HepG2 (cell line): ENCODE data around the gene ZMYND8. TPM values are rescaled to one million over a fixed set of nuclear protein-coding genes. Genes with fewer than 3 reads are reported as not detected.
A peak's percentile ranks its signal among the peaks of the same experiment; 100 is the strongest.

Source experiments
- CHD4 ChIP-seq: fragments of 200-600 bp; sonication (generic); IDR thresholded peaks from 2 replicates; pipeline ENCODE4 v1.7.0; 2017; ENCODE audit warnings: mild to moderate bottlenecking, low read length, borderline replicate concordance
- ETV6 ChIP-seq: sonication (generic); formaldehyde crosslinking; conservative IDR thresholded peaks from 2 replicates; pipeline ENCODE4 v1.4.0; 2020; ENCODE audit warnings: missing genetic modification reagents
- GFI1 ChIP-seq: sonication (generic); formaldehyde crosslinking; IDR thresholded peaks from 2 replicates; pipeline ENCODE4 v1.5.0; 2020; ENCODE audit warnings: missing genetic modification reagents, mild to moderate bottlenecking, borderline replicate concordance
- HOXA3 ChIP-seq: sonication (generic); formaldehyde crosslinking; IDR thresholded peaks from 2 replicates; pipeline ENCODE4 v1.5.0; 2020; ENCODE audit warnings: missing genetic modification reagents
- HOXA5 ChIP-seq: sonication (generic); formaldehyde crosslinking; IDR thresholded peaks from 2 replicates; pipeline ENCODE4 v1.4.0; 2020; ENCODE audit warnings: missing genetic modification reagents
- HOXA7 ChIP-seq: sonication (generic); formaldehyde crosslinking; IDR thresholded peaks from 2 replicates; pipeline ENCODE4 v1.8.1; 2022; ENCODE audit warnings: mild to moderate bottlenecking, missing genetic modification reagents, moderate library complexity
- JDP2 ChIP-seq: sonication (generic); formaldehyde crosslinking; IDR thresholded peaks from 2 replicates; pipeline ENCODE4 v1.8.1; 2022; ENCODE audit warnings: missing genetic modification reagents, borderline replicate concordance
- MIER2 ChIP-seq: IDR thresholded peaks from 2 replicates; pipeline ENCODE4 v1.6.1; 2016; ENCODE audit warnings: missing biosample characterization, missing genetic modification reagents
- ZC3H13 ChIP-seq: sonication (generic); formaldehyde crosslinking; IDR thresholded peaks from 2 replicates; pipeline ENCODE4 v1.8.1; 2023; ENCODE audit warnings: mild to moderate bottlenecking, missing genetic modification reagents, moderate library complexity
- ZNF296 ChIP-seq: sonication (generic); formaldehyde crosslinking; conservative IDR thresholded peaks from 2 replicates; pipeline ENCODE4 v1.5.0; 2020; ENCODE audit warnings: mild to moderate bottlenecking, missing genetic modification reagents
- ZNF564 ChIP-seq: sonication (generic); formaldehyde crosslinking; IDR thresholded peaks from 2 replicates; pipeline ENCODE4 v1.8.1; 2023; ENCODE audit warnings: mild to moderate bottlenecking, missing genetic modification reagents
- ZNF691 ChIP-seq: sonication (generic); formaldehyde crosslinking; IDR thresholded peaks from 2 replicates; pipeline ENCODE4 v1.4.0; 2020; ENCODE audit warnings: missing genetic modification reagents, low read depth, mild to moderate bottlenecking, borderline replicate concordance
- ZNF746 ChIP-seq: sonication (generic); formaldehyde crosslinking; IDR thresholded peaks from 2 replicates; pipeline ENCODE4 v1.8.0; 2022; ENCODE audit warnings: mild to moderate bottlenecking, missing genetic modification reagents
- ZSCAN25 ChIP-seq: sonication (generic); formaldehyde crosslinking; IDR thresholded peaks from 2 replicates; pipeline ENCODE4 v1.8.0; 2022; ENCODE audit warnings: mild to moderate bottlenecking, missing genetic modification reagents
- polyA plus RNA-seq, 8 experiments: library from polyadenylated mRNA; depleted of rRNA in 3 of 8; stranded (reverse) in 7 of 8; unstranded in 1 of 8; fragments of >200 nt; fragmentation: Illumina TruSeq in 4 of 8; extraction: Trizol in 4 of 8; gene quantifications; 2 replicates each; pipeline versions ENCODE4 v1.2.1 to v1.2.3, GENCODE V29; 2011 to 2016; ENCODE audit warnings: low read depth in 4 of 8, missing spikeins in 1 of 8, mixed read lengths in 1 of 8; ENCODE audit not compliant: insufficient read depth in 1 of 8
- total RNA-seq, 5 experiments: library from RNA; depleted of rRNA; stranded (reverse); fragments of >200 nt; fragmentation: Illumina TruSeq; extraction: Trizol; gene quantifications; 2 replicates each; pipeline ENCODE4 v1.2.3, GENCODE V29; 2016; ENCODE audit warnings: low read depth in 1 of 5
- TF ChIP-seq, protein P1 (sequence below): sonication (generic); formaldehyde crosslinking; IDR thresholded peaks from 2 replicates; pipeline ENCODE4 v1.8.0; 2022; ENCODE audit warnings: mild to moderate bottlenecking, missing genetic modification reagents, borderline replicate concordance
- TF ChIP-seq, protein P2 (sequence below): sonication (generic); formaldehyde crosslinking; IDR thresholded peaks from 2 replicates; pipeline ENCODE4 v1.5.1; 2020; ENCODE audit warnings: mild to moderate bottlenecking, missing genetic modification reagents, borderline replicate concordance
- TF ChIP-seq, protein P3 (sequence below): sonication (generic); formaldehyde crosslinking; IDR thresholded peaks from 2 replicates; pipeline ENCODE4 v1.4.0; 2020; ENCODE audit warnings: missing genetic modification reagents, mild to moderate bottlenecking, borderline replicate concordance
- TF ChIP-seq, protein P4 (sequence below): sonication (generic); formaldehyde crosslinking; IDR thresholded peaks from 2 replicates; pipeline ENCODE4 v1.4.0; 2020; ENCODE audit warnings: missing genetic modification reagents
- TF ChIP-seq, protein P5 (sequence below): sonication (generic); formaldehyde crosslinking; IDR thresholded peaks from 2 replicates; pipeline ENCODE4 v1.5.0; 2020; ENCODE audit warnings: mild to moderate bottlenecking, low read depth, missing genetic modification reagents, borderline replicate concordance

ZMYND8 gene
- total and polyA plus RNA-seq, 2 of the 13 experiments (the other 11 are each of a cell fraction or from before 2014, with no cell fraction given) = 53.9 to 84.7 TPM

GRCh38 chr20:47196091-47197081 is 160.1 kb downstream of the ZMYND8 start (continued):
- TF ChIP-seq, protein P1, sequence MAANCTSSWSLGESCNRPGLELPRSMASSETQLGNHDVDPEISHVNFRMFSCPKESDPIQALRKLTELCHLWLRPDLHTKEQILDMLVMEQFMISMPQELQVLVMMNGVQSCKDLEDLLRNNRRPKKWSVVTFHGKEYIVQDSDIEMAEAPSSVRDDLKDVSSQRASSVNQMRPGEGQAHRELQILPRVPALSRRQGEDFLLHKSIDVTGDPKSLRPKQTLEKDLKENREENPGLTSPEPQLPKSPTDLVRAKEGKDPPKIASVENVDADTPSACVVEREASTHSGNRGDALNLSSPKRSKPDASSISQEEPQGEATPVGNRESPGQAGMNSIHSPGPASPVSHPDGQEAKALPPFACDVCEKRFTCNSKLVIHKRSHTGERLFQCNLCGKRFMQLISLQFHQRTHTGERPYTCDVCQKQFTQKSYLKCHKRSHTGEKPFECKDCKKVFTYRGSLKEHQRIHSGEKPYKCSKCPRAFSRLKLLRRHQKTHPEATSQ = no peak
- peak; percentile 50; the same call in 1 of the 2 replicates for TF ChIP-seq ETV6 (CRISPR knock-in tag)
- TF ChIP-seq ZNF296 (CRISPR knock-in tag) = 0 out of 2 replicates have a peak, but pooled peaks have one; percentile 20
- TF ChIP-seq, protein P2, sequence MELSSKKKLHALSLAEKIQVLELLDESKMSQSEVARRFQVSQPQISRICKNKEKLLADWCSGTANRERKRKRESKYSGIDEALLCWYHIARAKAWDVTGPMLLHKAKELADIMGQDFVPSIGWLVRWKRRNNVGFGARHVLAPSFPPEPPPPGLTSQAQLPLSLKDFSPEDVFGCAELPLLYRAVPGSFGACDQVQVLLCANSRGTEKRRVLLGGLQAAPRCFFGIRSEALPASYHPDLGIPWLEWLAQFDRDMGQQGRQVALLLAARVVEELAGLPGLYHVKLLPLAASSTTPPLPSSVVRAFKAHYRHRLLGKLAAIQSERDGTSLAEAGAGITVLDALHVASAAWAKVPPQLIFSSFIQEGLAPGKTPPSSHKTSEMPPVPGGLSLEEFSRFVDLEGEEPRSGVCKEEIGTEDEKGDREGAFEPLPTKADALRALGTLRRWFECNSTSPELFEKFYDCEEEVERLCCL (CRISPR knock-in tag) = no peak
- TF ChIP-seq HOXA3 (CRISPR knock-in tag) = peak; percentile 40; the same call in 1 of the 2 replicates
- TF ChIP-seq ZNF691 = 0 out of 2 replicates have a peak, but pooled peaks have one; percentile 36
- peak; percentile 73; the same call in 1 of the 2 replicates for TF ChIP-seq GFI1 (CRISPR knock-in tag)
- TF ChIP-seq CHD4 = 0 out of 2 replicates have a peak, but pooled peaks have one; percentile 39
- peak; percentile 88; the same call in 1 of the 2 replicates for TF ChIP-seq HOXA5 (CRISPR knock-in tag)
- TF ChIP-seq MIER2 (CRISPR knock-in tag) = peak; percentile 77
- no peak for TF ChIP-seq ZNF746
- no peak for TF ChIP-seq HOXA7 (CRISPR knock-in tag)
- TF ChIP-seq ZNF564 (CRISPR knock-in tag) = no peak; the same call in 1 of the 2 replicates
- TF ChIP-seq JDP2 (CRISPR knock-in tag) = no peak
- TF ChIP-seq, protein P3, sequence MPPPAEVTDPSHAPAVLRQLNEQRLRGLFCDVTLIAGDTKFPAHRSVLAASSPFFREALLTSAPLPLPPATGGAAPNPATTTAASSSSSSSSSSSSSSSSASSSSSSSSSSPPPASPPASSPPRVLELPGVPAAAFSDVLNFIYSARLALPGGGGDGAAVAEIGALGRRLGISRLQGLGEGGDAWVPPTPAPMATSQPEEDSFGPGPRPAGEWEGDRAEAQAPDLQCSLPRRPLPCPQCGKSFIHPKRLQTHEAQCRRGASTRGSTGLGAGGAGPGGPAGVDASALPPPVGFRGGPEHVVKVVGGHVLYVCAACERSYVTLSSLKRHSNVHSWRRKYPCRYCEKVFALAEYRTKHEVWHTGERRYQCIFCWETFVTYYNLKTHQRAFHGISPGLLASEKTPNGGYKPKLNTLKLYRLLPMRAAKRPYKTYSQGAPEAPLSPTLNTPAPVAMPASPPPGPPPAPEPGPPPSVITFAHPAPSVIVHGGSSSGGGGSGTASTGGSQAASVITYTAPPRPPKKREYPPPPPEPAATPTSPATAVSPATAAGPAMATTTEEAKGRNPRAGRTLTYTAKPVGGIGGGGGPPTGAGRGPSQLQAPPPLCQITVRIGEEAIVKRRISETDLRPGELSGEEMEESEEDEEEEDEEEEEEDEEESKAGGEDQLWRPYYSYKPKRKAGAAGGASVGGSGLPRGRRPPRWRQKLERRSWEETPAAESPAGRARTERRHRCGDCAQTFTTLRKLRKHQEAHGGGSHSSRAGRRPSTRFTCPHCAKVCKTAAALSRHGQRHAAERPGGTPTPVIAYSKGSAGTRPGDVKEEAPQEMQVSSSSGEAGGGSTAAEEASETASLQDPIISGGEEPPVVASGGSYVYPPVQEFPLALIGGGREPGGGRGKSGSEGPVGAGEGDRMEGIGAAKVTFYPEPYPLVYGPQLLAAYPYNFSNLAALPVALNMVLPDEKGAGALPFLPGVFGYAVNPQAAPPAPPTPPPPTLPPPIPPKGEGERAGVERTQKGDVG (CRISPR knock-in tag) = no peak
- TF ChIP-seq, protein P4, sequence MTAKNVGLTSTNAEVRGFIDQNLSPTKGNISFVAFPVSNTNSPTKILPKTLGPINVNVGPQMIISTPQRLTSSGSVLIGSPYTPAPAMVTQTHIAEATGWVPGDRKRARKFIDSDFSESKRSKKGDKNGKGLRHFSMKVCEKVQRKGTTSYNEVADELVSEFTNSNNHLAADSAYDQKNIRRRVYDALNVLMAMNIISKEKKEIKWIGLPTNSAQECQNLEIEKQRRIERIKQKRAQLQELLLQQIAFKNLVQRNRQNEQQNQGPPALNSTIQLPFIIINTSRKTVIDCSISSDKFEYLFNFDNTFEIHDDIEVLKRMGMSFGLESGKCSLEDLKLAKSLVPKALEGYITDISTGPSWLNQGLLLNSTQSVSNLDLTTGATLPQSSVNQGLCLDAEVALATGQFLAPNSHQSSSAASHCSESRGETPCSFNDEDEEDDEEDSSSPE (CRISPR knock-in tag) = no peak
- TF ChIP-seq ZC3H13 (CRISPR knock-in tag) = no peak; the same call in 1 of the 2 replicates
- TF ChIP-seq, protein P5, sequence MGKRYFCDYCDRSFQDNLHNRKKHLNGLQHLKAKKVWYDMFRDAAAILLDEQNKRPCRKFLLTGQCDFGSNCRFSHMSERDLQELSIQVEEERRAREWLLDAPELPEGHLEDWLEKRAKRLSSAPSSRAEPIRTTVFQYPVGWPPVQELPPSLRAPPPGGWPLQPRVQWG (CRISPR knock-in tag) = no peak
- TF ChIP-seq ZSCAN25 (CRISPR knock-in tag) = peak; percentile 30
